Stimulated activated CD4-positive, alpha-beta T cell treated with anti-CD3 and anti-CD28 coated beads, Interleukin-2, amount 100 ng/mL, for 48 hours (primary cell): Measurements from ENCODE around the gene ANKZF1.
"Not testable (repeated sequence)": the region's sequence is repeated elsewhere in the genome, so short reads cannot be mapped to it uniquely, and the experiment has no call there.

Source experiments
- DNase-seq, 2 donors: peaks; one replicate each; pipeline ENCODE4 v3.0.0-alpha.2; 2020

The ANKZF1 gene, protein sequence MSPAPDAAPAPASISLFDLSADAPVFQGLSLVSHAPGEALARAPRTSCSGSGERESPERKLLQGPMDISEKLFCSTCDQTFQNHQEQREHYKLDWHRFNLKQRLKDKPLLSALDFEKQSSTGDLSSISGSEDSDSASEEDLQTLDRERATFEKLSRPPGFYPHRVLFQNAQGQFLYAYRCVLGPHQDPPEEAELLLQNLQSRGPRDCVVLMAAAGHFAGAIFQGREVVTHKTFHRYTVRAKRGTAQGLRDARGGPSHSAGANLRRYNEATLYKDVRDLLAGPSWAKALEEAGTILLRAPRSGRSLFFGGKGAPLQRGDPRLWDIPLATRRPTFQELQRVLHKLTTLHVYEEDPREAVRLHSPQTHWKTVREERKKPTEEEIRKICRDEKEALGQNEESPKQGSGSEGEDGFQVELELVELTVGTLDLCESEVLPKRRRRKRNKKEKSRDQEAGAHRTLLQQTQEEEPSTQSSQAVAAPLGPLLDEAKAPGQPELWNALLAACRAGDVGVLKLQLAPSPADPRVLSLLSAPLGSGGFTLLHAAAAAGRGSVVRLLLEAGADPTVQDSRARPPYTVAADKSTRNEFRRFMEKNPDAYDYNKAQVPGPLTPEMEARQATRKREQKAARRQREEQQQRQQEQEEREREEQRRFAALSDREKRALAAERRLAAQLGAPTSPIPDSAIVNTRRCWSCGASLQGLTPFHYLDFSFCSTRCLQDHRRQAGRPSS

DNA sequence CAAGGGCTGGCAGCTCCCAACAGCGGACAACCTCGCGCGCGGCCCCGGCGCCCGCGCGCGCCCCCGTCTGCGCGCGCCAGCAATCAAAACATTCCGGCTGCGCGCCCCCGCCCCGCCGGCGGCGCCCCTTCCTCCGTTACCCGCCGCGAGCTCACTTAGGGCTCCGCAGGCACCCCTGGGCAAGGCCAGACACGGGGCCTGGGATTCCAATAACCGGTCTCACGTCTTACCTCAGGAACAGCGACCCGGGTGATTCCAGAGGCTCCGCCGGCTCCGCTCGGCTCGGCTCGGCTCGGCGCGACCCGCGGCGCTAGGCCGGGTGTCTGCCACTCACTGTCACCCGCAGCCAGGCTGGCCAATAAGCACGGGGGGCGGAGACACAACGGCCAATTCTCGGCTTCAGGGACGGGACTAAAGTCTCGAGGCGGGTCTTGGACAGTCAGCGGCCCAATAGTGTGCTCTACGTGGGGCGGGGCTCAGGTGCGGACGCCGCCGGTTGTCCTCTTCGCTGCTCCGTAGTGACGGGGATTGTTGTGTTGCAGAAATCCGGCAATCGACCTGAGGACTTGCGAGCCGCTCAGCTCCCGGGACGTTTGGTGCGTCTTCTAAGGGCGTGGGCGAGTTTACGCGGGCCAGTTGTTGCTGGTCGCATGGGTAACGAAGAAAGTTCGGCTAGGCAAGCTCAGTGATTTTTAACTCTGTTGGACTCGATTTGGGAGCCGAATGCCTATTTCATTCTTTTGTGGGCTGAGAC is at the start of gene ANKZF1, which contains the start of gene ATG9A:
Gene ANKZF1, plus strand, starts transcription at position 502 of the 754 bp plus-strand sequence. CDS start 452 bp downstream, outside the sequence.
Gene ATG9A, minus strand, starts transcription at position 332 of the 754 bp plus-strand sequence. CDS start 1,612 bp downstream, outside the sequence.
- peak; percentile 93 to 96 for DNase-seq

DNA sequence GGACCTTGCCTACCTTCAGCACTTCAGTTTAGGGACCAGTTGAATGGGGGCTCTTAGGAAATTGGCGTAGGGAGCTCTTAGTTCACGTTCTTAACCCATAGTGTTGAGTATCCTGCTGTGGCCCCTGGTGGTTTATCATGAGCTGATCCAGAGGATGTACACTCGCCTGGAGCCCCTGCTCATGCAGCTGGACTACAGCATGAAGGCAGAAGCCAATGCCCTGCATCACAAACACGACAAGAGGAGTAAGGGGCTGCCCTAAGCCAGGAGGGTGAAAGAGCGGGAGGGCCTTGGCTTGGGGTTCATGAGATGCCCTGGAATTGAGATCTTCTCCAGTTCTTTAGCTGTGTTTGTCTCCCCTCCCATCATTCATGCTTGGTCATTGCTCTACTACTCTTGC is 48.6 kb upstream of the ANKZF1 start:
- DNase-seq, result no peak

DNA sequence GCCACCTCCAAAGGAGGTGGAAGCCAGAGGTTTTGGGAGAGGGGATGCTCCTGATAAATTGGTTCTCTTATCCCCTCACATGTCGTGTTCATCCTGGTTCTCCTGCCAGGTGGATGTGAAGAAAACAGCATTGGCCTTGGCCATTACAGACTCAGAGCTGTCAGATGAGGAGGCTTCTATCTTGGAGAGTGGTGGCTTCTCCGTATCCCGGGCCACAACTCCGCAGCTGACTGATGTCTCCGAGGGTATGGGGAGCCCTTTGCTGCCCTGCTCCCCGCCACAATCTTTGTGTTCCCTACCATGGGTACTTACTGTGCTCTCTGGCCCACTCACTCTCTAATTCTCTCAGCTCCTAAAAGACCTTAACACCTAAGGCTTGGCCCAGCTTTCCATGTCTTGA is 48.1 kb upstream of the ANKZF1 start:
- no peak for DNase-seq

DNA sequence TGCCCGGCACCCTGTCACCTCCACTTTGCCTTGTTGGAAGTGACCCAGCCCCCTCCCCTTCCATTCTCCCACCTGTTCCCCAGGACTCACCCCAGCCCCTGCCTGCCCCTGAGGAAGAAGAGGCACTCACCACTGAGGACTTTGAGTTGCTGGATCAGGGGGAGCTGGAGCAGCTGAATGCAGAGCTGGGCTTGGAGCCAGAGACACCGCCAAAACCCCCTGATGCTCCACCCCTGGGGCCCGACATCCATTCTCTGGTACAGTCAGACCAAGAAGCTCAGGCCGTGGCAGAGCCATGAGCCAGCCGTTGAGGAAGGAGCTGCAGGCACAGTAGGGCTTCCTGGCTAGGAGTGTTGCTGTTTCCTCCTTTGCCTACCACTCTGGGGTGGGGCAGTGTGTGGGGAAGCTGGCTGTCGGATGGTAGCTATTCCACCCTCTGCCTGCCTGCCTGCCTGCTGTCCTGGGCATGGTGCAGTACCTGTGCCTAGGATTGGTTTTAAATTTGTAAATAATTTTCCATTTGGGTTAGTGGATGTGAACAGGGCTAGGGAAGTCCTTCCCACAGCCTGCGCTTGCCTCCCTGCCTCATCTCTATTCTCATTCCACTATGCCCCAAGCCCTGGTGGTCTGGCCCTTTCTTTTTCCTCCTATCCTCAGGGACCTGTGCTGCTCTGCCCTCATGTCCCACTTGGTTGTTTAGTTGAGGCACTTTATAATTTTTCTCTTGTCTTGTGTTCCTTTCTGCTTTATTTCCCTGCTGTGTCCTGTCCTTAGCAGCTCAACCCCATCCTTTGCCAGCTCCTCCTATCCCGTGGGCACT is 47.1 kb upstream of the ANKZF1 start:
- DNase-seq, result no peak

DNA sequence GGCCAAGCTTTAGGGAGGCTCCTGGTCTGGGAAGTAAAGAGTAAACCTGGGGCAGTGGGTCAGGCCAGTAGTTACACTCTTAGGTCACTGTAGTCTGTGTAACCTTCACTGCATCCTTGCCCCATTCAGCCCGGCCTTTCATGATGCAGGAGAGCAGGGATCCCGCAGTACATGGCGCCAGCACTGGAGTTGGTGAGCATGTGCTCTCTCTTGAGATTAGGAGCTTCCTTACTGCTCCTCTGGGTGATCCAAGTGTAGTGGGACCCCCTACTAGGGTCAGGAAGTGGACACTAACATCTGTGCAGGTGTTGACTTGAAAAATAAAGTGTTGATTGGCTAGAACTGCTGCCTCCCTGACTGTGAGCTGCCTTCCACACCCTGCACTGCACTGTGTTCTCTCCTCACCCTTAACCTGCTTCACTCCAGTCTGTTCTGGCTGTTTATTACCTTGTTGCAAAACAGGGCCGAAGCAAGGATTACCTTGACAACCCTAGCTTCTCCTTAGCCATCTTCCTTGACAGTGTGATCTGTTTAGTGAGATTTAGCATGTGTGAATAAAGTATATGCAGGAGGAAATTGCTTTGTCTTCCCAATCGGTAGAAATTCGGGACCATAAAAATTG is 46.3 kb upstream of the ANKZF1 start:
- DNase-seq, result no peak

DNA sequence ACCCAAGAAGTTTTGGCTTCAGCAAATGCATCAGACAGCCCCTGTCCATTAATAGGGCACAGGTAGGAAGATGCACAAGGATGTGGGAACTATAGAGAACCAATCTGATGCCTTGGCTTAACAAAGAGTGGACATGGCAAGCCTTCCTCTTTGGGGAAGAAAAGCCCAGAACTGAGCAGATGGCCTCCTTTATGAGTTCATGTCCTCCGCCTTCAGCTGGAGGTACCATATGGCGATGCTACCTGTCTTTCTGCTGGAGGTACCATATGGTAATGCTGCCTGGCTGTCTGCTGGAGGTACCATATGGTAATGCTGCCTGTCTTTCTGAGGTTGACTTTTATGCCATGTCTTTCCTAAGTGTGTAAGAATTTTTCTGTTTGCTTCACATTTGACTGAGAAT is 45.5 kb upstream of the ANKZF1 start:
- DNase-seq, result no peak

DNA sequence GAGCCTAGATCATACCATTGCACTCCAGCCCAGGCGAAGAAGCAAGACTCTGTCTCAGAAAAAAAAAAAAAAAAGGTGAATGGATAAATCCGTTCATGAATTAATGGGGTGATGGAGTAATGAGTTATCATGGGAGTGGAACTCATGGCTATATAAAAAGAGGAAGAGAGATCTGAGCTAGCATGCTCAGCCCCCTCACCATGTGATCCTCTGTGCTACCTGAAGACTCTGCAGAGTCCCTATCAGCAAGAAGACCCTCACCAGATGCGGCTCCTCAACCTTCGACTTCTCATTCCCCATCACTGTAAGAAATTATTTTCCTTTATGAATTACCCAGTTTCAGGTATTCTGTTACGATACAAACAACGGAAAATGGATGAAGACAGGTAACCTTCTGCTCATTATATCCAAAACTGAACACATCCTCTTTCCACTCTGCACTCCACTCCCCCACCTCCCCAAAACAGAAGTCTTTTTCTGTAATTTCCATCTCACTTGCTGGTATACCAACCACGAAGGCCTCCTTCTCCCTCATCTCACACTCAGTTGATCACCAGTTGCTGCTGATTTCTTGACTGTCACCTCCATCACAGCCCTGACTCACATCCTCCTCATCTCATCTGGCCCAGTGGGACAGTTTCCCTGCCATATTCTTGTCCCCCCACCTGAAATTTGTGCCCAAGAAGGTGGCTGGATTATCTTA is 42.7 kb upstream of the ANKZF1 start:
- DNase-seq, result no peak

DNA sequence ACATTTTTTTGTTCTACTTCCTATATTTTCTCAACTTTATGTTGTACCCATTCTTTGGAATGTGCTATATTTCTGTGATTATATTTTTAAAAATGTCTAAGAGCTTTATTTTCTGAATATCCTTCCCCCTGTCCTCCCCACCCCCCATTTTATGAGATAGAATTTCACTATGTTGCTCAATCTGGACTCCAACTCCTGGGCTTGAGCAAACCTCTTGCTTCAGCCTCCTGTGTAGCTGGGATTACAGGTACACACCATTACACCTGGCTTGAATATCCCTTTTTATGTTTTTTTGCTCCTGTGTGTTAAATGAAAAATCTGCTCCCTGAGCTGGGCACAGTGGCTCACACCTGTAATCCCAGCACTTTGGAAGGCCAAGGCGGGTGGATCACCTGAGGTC is 32.2 kb upstream of the ANKZF1 start:
- DNase-seq, result no peak

DNA sequence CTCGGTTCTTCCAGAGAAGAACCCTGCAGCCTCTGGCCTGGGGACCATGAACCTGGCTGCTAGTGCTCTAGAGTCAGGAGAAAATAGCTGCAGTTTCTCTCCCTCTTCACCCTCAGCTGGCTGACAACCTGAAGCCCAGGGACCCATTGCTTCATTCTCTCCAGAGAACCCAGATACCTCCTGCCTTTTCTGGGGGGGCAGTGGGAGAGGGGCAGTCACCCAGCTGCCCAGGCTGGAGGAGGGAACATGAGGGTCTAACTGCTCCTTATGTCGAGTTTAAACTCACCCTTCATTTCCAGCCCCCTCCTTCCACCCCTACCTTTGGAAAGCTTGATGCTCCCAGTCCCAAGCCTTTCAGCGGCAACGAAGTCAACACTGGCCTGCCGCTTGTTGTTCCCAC is 30.6 kb upstream of the ANKZF1 start:
- DNase-seq, result no peak

DNA sequence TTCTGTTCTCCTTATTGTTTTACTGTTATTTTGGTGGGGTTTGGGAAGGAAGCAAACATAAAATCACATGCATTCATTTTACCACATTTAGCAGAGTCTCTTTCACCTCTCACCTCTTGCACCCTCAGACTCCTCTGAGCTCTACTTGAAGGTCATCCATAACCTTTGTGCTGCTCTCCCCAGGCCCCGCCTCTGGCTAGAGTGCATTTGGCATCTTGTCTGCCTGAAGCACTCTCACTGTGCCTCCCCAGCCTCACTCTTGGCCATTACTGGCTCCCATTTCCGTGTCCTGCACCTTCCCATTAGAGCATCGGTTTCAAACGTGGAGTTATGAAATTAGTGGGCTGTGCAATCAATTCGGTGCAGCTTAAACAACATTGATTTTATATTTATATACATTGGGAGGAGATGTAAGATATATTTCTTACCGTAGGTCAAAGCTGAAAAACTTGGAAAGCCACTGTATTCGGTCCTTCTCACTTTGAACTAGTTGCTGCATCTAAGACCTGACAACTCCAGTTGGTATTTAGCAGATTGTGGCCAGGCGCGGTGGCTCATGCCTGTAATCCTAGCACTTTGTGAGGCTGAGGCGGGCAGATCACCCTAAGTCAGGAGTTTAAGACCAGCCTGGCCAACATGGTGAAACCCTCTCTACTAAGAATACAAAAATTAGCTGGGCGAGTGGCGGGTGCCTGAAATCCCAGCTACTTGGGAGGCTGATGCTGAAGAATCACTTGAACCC is 30.0 kb upstream of the ANKZF1 start:
- DNase-seq, result no peak

DNA sequence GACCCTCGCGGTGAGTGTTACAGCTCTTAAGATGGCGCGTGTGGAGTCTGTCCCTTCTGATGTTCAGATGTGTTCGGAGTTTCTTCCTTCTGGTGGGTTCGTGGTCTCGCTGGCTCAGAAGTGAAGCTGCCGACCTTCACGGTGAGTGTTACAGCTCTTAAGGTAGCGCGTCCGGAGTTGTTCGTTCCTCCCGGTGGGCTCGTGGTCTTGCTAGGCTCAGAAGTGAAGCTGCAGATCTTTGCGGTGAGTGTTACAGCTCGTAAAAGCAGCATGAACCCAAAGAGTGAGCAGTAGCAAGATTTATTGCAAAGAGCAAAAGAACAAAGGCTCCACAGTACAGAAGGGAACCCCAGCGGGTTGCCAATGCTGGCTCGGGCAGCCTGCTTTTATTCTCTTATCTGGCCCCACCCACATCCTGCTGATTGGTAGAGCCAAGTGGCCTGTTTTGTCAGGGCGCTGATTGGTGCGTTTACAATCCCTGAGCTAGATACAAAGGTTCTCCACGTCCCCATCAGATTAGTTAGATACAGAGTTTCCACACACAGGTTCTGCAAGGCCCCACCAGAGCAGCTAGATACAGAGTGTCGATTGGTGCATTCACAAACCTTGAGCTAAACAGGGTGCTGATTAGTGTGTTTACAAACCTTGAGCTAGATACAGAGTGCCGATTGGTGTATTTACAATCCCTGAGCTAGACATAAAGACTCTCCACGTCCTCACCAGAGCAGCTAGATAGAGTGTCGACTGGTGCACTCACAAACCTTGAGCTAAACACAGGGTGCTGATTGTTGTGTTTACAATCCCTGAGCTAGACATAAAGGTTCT is 28.9 kb upstream of the ANKZF1 start:
- not testable (repeated sequence) for DNase-seq

DNA sequence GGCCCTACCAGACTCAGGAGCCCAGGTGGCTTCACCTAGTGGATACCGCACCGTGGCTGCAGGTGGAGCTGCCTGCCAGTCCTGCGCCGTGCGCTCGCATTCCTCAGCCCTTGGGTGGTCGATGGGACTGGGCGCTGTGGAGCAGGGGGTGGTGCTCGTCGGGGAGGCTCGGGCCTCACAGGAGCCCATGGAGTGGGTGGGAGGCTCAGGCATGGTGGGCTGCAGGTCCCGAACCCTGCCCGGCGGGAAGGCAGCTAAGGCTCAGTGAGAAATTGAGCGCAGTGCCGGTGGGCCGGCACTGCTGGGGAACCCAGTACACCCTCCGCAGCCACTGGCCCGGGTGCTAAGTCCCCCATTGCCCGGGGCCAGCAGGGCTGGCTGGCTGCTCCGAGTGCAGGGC is 28.3 kb upstream of the ANKZF1 start:
- DNase-seq, result not testable (repeated sequence)

DNA sequence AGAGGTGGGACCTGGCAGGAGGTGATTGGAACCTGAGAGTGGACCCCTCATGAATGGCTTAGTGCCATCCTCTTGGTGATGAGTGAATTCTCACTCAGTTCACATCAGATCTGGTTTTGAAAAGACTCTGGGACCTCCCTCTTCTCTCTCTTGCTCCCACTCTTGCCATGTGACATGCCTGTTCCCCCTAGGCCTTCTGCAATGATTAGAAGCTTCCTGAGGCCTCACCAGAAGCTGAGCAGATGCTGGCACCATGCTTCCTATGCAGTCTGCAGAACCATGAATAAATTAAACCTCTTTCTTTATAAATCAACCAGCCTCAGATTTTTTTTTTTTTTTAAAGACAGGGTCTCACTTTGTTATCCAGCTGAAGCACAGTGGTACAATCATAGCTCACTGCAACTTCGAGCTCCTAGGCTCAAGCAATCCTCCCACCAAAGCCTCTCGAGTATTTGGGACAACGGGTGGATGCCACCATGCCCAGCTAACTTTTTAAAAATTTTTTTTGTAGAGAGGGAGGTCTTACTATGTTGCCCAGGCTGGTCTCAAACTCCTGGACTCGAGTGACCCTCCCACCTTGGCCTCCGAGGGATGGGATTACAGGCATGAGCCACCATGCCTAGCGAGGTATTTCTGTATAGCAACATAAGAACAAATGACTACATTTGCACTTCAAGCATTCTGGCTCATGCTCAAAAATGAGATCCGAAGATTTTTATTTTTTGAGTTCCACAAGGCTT is 25.0 kb upstream of the ANKZF1 start:
- no peak for DNase-seq

DNA sequence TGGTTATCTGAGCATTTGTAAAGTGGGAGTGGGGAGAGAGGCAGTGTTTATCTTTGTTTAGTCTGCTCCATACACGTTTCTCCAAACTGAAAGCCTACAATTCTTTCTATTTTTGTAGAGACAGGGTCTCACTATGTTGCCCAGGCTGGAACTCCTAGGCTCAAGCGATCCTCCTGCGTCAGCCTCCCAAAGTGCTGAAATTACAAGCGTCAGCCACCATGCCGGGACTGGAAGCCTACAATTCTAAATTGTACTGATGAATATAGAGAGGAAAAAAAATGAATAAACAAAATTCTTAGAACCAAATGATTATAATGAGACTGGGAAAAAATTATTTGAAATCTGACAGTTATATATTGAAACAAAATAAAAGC is 24.5 kb upstream of the ANKZF1 start:
- no peak for DNase-seq

DNA sequence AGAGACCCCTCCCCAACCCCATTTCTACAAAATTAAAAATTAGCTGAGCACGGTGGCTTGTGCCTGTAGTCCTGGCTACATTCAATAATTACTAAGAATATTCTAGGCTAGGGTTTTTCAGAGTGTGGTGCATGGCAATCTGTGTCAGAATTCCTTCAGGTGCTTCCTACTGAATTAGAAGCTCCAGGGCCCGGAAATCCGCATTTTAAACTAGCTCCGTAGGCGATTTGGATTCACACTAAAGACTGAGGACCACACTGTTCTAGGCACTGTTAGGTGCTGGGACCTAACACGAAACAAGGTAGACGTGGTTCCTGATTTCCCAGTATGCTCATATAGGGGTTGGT is 23.7 kb upstream of the ANKZF1 start:
- DNase-seq, result no peak

DNA sequence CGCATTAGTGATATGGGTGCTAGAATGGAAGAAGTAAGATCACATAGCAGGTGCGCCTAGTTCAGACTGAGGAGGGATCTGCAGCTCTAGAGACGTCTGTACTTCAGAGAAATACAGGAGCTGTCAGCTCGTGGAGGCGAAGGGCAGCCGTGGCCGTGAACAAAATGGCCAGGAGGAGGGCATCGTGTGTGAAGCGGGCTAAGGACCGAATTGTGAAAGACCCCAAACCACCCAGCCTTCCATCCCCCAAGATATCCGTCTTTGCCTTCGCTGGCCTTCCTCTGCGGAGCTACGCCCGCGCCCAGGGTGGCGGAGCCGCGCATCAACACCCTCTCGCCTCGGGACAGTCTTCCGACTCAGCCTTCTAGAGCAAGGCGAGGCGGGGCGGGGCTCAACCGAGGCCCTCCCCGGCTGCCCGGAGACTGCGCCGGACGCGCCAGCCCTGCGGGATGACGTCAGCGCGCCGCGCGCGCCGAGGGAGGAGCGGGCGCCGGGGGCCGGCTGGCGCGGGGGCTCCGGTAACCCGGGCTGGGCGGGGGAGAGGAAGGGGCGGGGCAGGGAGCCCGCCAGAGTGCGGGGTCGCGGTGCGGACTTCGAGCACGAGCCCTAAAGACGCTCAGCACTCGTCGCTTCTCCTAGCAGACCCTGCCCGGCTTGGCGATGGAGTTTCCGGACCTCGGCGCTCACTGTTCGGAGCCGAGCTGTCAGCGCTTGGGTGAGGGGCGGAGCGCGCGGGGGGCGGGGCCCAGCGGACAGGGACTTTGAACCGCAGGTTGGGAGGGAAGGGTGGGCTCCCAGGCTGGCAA is 23.1 kb upstream of the ANKZF1 start, which contains the start of gene ZFAND2B:
Gene ZFAND2B, plus strand, starts transcription at position 455 of the 806 bp plus-strand sequence. Its CDS starts 206 bp downstream, at position 661.
- DNase-seq, result peak; percentile 92 to 95

DNA sequence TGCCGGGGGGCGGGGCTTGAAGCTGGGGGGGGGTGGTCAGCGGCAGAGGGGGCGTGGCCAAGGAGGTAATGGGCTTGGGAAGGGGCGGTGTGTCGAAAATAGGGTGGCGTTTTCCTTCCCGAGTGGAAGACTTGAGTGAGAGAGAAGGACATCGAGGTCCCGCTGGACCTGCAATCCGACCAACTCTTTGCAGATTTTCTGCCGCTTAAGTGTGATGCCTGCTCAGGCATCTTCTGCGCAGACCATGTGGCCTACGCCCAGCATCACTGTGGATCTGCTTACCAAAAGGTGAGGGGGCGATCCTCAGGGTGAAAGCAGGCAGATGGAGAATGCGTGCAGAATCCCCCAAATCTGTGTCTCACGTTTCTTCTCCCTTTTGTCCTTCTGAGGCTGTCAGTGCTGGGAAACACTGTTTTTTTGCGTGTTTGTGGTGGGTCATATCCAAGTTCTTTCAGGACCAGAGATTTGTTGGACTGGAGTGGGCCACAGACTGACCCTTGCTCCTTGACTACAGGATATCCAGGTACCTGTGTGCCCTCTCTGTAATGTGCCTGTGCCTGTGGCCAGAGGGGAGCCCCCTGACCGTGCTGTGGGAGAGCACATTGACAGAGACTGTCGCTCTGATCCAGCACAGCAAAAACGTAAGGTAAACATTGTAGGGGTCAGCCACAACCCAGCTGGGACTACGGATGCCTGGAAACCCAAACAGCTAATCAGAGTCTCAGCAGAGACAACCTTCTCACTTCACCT is 22.3 kb upstream of the ANKZF1 start:
- no peak for DNase-seq
